ENCODE measurements around the gene ALPK3. TPM values are rescaled to one million over a fixed set of nuclear protein-coding genes. Genes with fewer than 3 reads are reported as not detected.

Gene ALPK3
- total RNA-seq, 2 experiments from 2014 or later: 0.05 TPM

GRCh38 chr15:84798436-84798946 is 18.7 kb upstream of the ALPK3 start:
- no peaks in the 10 kb centered on the region for H3K27me3 Mint-ChIP-seq
- CTCF ChIA-PET: interaction anchor here (0.6 to 0.7 kb wide), 2 partner anchors 13 to 140 kb away, joined by 3 read pairs; no protein-coding TSS in a partner anchor
- ATAC-seq (no peak), DNase-seq (no peak)
- no peak overlapping the region for H3K4me3 Mint-ChIP-seq
- POLR2A ChIA-PET: interaction anchor here (0.5 kb wide), 1 partner anchor 9 kb away, joined by 3 read pairs; no protein-coding TSS in a partner anchor
- no peaks in the 10 kb centered on the region for H3K9me3 Mint-ChIP-seq (ENCODE audit: low read depth)
- H3K36me3 Mint-ChIP-seq (ENCODE audit: low read depth): peaks cover 46% of the 10 kb centered on the region
- H3K27ac Mint-ChIP-seq: no peak overlapping the region
- no peaks in the 10 kb centered on the region for H3K4me1 Mint-ChIP-seq
- intact Hi-C loops (cut with DNase I, micrococcal nuclease): no loop called here

GRCh38 chr15:84799511-84800187 is 17.5 kb upstream of the ALPK3 start:
- Mint-ChIP-seq H3K36me3 (ENCODE audit: low read depth) (peaks cover 44% of the 10 kb centered on the region), H3K27ac (no peak overlapping the region), H3K4me3 (no peak overlapping the region), H3K9me3 (ENCODE audit: low read depth) (no peaks in the 10 kb centered on the region), H3K27me3 (no peaks in the 10 kb centered on the region), H3K4me1 (no peaks in the 10 kb centered on the region)
- ChIA-PET POLR2A (no interaction called here), CTCF (interaction anchor here (0.6 to 1.2 kb wide), 2 partner anchors 14 to 201 kb away, joined by 3 read pairs; no protein-coding TSS in a partner anchor)
- DNase-seq: no peak
- ATAC-seq: no peak
- intact Hi-C loops (cut with DNase I, micrococcal nuclease): no loop called here

- Mint-ChIP-seq H3K9me3 (ENCODE audit: low read depth) (no peaks in the 10 kb centered on the region), H3K36me3 (ENCODE audit: low read depth) (peaks cover 44% of the 10 kb centered on the region), H3K27ac (no peak overlapping the region), H3K4me1 (no peaks in the 10 kb centered on the region), H3K27me3 (no peaks in the 10 kb centered on the region), H3K4me3 (no peak overlapping the region)
- CTCF ChIA-PET: interaction anchor here (1.2 kb wide), 1 partner anchor 202 kb away, joined by 3 read pairs; no protein-coding TSS in a partner anchor
- no peak for DNase-seq
- POLR2A ChIA-PET: no interaction called here
- ATAC-seq: no peak
- intact Hi-C loops (cut with DNase I, micrococcal nuclease): no loop called here
These were observed 16.8 kb upstream of the ALPK3 start for GRCh38 chr15:84800365-84800806.

- DNase-seq (no peak), ATAC-seq (no peak)
- Mint-ChIP-seq H3K36me3 (ENCODE audit: low read depth) (peaks cover 29% of the 10 kb centered on the region), H3K4me1 (no peaks in the 10 kb centered on the region), H3K9me3 (ENCODE audit: low read depth) (no peaks in the 10 kb centered on the region), H3K27me3 (no peaks in the 10 kb centered on the region), H3K4me3 (no peak overlapping the region), H3K27ac (no peak overlapping the region)
- ChIA-PET POLR2A (no interaction called here), CTCF (interaction anchor here (0.7 kb wide), 1 partner anchor 122 kb away, joined by 3 read pairs; no protein-coding TSS in a partner anchor)
- intact Hi-C loops (cut with DNase I, micrococcal nuclease): no loop called here
These were observed 12.9 kb upstream of the ALPK3 start for GRCh38 chr15:84804005-84804900.

GRCh38 chr15:84805221-84805620 is 11.9 kb upstream of the ALPK3 start:
- no peak for ATAC-seq
- no peak overlapping the region for H3K27ac Mint-ChIP-seq
- POLR2A ChIA-PET: no interaction called here

GRCh38 chr15:84807228-84807627 is 9.9 kb upstream of the ALPK3 start:
- Mint-ChIP-seq H3K36me3 (ENCODE audit: low read depth) (peaks cover 11% of the 10 kb centered on the region), H3K4me1 (no peaks in the 10 kb centered on the region), H3K4me3 (no peak overlapping the region), H3K9me3 (ENCODE audit: low read depth) (no peaks in the 10 kb centered on the region), H3K27ac (no peak overlapping the region), H3K27me3 (no peaks in the 10 kb centered on the region)
- intact Hi-C loops (cut with DNase I, micrococcal nuclease): no loop called here
- CTCF ChIA-PET: interaction anchor here (0.6 kb wide), 1 partner anchor 123 kb away, joined by 3 read pairs; no protein-coding TSS in a partner anchor
- ATAC-seq: no peak
- DNase-seq: no peak
- POLR2A ChIA-PET: interaction anchor here (0.6 kb wide), 1 partner anchor 9 kb away, joined by 3 read pairs; no protein-coding TSS in a partner anchor

More at GRCh38 chr15:84805221-84805620, 11.9 kb upstream of the ALPK3 start:
- intact Hi-C loops (cut with DNase I, micrococcal nuclease): no loop called here
- no peaks in the 10 kb centered on the region for H3K4me1 Mint-ChIP-seq
- H3K9me3 Mint-ChIP-seq (ENCODE audit: low read depth): no peaks in the 10 kb centered on the region
- no peak for DNase-seq
- no peaks in the 10 kb centered on the region for H3K27me3 Mint-ChIP-seq
- H3K36me3 Mint-ChIP-seq (ENCODE audit: low read depth): peaks cover 22% of the 10 kb centered on the region
- CTCF ChIA-PET: interaction anchor here (0.6 to 0.7 kb wide), 2 partner anchors 26 to 149 kb away, joined by 3 read pairs; no protein-coding TSS in a partner anchor
- no peak overlapping the region for H3K4me3 Mint-ChIP-seq

- no peak for ATAC-seq
- ChIA-PET CTCF (interaction anchor here (0.6 to 2.0 kb wide), 3 partner anchors 15 to 217 kb away, joined by 3 to 6 read pairs (median 3); no protein-coding TSS in a partner anchor), POLR2A (no interaction called here)
- intact Hi-C loops (cut with DNase I, micrococcal nuclease): loop anchor here in 1 of 2 experiments (10.0 kb wide), 1 partner anchor 225 kb away; no protein-coding TSS in a partner anchor
- H3K27me3 Mint-ChIP-seq: peaks cover 2% of the 10 kb centered on the region
- no peaks in the 10 kb centered on the region for H3K36me3 Mint-ChIP-seq (ENCODE audit: low read depth)
- H3K4me1 Mint-ChIP-seq: no peaks in the 10 kb centered on the region
- H3K9me3 Mint-ChIP-seq (ENCODE audit: low read depth): no peaks in the 10 kb centered on the region
- H3K27ac Mint-ChIP-seq: no peak overlapping the region
- no peak for DNase-seq
- no peak overlapping the region for H3K4me3 Mint-ChIP-seq
These were observed 6.9 kb upstream of the ALPK3 start for GRCh38 chr15:84810073-84810840.

GRCh38 chr15:84811151-84811550 is 6.0 kb upstream of the ALPK3 start:
- DNase-seq (no peak), ATAC-seq (no peak)
- intact Hi-C loops (cut with DNase I, micrococcal nuclease): loop anchor here in 1 of 2 experiments (10.0 kb wide), 1 partner anchor 226 kb away; no protein-coding TSS in a partner anchor
- Mint-ChIP-seq H3K36me3 (ENCODE audit: low read depth) (no peaks in the 10 kb centered on the region), H3K27me3 (peaks cover 7% of the 10 kb centered on the region), H3K4me3 (no peak overlapping the region), H3K4me1 (no peaks in the 10 kb centered on the region), H3K9me3 (ENCODE audit: low read depth) (no peaks in the 10 kb centered on the region), H3K27ac (no peak overlapping the region)
- ChIA-PET POLR2A (no interaction called here), CTCF (interaction anchor here (0.6 to 2.0 kb wide), 4 partner anchors 10 to 218 kb away, joined by 3 to 6 read pairs (median 4); no protein-coding TSS in a partner anchor)

- Mint-ChIP-seq H3K36me3 (ENCODE audit: low read depth) (no peaks in the 10 kb centered on the region), H3K27me3 (peaks cover 10% of the 10 kb centered on the region), H3K4me1 (peaks cover 2% of the 10 kb centered on the region), H3K4me3 (no peak overlapping the region), H3K9me3 (ENCODE audit: low read depth) (no peaks in the 10 kb centered on the region), H3K27ac (no peak overlapping the region)
- CTCF ChIA-PET: interaction anchor here (0.6 to 1.1 kb wide), 3 partner anchors 9 to 66 kb away, joined by 3 to 5 read pairs (median 3); no protein-coding TSS in a partner anchor
- DNase-seq (no peak), ATAC-seq (no peak)
- intact Hi-C loops (cut with DNase I, micrococcal nuclease): loop anchor here in 1 of 2 experiments (10.0 kb wide), 1 partner anchor 227 kb away; no protein-coding TSS in a partner anchor
- POLR2A ChIA-PET: no interaction called here
These were observed 5.3 kb upstream of the ALPK3 start for GRCh38 chr15:84811828-84812227.

- CTCF ChIA-PET: interaction anchor here (0.7 to 1.1 kb wide), 2 partner anchors 65 to 99 kb away, joined by 3 read pairs; no protein-coding TSS in a partner anchor
- POLR2A ChIA-PET: no interaction called here
- no peak overlapping the region for H3K27ac Mint-ChIP-seq
- no peak overlapping the region for H3K4me3 Mint-ChIP-seq
- peaks cover 3% of the 10 kb centered on the region for H3K4me1 Mint-ChIP-seq
- intact Hi-C loops (cut with DNase I, micrococcal nuclease): loop anchor here in 1 of 2 experiments (10.0 kb wide), 1 partner anchor 228 kb away; no protein-coding TSS in a partner anchor
- no peak for DNase-seq
- no peaks in the 10 kb centered on the region for H3K36me3 Mint-ChIP-seq (ENCODE audit: low read depth)
- peaks cover 10% of the 10 kb centered on the region for H3K27me3 Mint-ChIP-seq
- H3K9me3 Mint-ChIP-seq (ENCODE audit: low read depth): no peaks in the 10 kb centered on the region
- ATAC-seq: no peak
These were observed 4.3 kb upstream of the ALPK3 start for GRCh38 chr15:84812842-84813241.
